Measurements from ENCODE around the gene TRIM41.

Gene TRIM41

DNA sequence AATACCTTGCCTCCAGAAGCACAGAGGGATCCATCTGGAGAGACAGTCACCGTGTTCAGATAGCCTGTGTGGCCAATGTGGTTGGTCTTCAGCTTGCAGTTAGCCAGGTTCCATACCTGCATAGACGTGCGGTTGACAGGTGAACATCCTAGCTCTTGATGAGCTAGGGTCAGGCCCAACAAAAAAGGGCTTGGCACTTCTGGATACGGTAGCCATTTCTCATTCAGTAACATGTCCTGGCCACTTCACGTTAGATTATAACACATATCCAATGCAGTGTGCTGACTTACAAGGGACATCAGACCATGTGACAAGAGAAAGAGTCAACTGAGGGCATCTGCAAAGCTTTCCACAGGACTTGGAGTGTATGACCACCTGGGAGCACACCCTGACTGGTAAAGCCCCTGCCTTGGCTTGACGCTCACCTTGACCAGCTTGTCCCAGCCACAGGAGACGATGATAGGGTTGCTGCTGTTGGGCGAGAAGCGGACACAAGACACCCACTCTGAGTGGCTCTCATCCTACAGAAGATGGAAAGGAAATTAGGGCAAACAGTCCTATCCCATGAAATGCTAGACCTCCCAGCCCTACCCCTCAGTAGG, 16.1 kb downstream of the TRIM41 start:
- no peaks in the 10 kb centered on the region for H3K9me3 Mint-ChIP-seq
- peaks cover 75% of the 10 kb centered on the region for H3K36me3 Mint-ChIP-seq (ENCODE audit: low read depth)
- peak overlapping the region; percentile 53 for H3K4me3 Mint-ChIP-seq
- peaks cover 41% of the 10 kb centered on the region for H3K4me1 Mint-ChIP-seq (ENCODE audit: low read depth)
- peak overlapping the region; percentile 69 for H3K27ac Mint-ChIP-seq
- H3K27me3 Mint-ChIP-seq (ENCODE audit: low read depth), result no peaks in the 10 kb centered on the region

DNA sequence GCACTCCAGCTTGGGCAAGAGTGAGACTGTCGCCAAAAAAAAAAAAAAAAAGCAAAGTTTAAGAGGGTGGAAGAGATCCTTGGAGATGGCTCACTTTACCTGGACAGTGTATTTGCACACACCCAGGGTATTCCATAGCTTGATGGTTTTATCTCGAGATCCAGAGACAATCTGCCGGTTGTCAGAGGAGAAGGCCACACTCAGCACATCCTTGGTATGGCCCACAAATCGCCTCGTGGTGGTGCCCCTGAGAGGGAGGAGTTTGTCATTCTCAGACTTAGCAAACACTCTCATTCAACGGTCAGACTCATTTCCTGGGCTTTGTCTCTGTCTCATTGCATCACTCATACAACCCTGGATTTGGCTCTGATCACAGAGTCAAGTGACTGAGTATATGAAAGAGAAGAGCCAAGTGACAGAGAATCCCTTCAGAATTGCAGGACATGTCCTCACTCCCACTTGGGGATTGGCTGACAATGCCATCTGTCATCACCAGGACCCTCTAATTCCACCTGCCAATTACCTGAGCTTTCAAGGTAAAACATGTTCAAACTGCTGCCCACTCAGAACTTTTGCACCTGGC, 18.4 kb downstream of the TRIM41 start:
- H3K36me3 Mint-ChIP-seq (ENCODE audit: low read depth), result peaks cover 63% of the 10 kb centered on the region
- H3K9me3 Mint-ChIP-seq, result no peaks in the 10 kb centered on the region
- peak overlapping the region; percentile 96 for H3K4me3 Mint-ChIP-seq
- peaks cover 55% of the 10 kb centered on the region for H3K4me1 Mint-ChIP-seq (ENCODE audit: low read depth)
- H3K27me3 Mint-ChIP-seq (ENCODE audit: low read depth), result no peaks in the 10 kb centered on the region
- H3K27ac Mint-ChIP-seq, result peak overlapping the region; percentile 98

DNA sequence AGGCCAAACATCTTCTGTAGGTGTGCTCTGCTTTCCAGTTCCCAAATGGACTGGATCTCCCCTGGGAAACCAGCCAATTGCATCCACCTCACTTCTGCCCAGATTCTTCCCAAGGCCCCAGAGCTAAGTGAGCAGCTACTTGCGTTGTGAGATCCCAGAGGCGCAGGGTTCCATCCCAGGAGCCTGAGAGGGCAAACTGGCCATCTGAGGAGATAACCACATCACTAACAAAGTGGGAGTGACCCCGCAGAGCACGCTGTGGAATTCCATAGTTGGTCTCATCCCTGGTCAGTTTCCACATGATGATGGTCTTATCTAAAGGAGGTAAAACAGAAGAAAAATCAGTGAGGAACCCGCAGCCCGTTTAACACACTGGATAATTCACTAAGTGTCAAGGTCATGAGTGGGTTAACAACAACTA, 19.0 kb downstream of the TRIM41 start:
- Mint-ChIP-seq H3K36me3 (ENCODE audit: low read depth) (peaks cover 57% of the 10 kb centered on the region), H3K27ac (peak overlapping the region; percentile 98), H3K4me1 (ENCODE audit: low read depth) (peaks cover 54% of the 10 kb centered on the region), H3K9me3 (no peaks in the 10 kb centered on the region), H3K4me3 (peak overlapping the region; percentile 96), H3K27me3 (ENCODE audit: low read depth) (no peaks in the 10 kb centered on the region)

DNA sequence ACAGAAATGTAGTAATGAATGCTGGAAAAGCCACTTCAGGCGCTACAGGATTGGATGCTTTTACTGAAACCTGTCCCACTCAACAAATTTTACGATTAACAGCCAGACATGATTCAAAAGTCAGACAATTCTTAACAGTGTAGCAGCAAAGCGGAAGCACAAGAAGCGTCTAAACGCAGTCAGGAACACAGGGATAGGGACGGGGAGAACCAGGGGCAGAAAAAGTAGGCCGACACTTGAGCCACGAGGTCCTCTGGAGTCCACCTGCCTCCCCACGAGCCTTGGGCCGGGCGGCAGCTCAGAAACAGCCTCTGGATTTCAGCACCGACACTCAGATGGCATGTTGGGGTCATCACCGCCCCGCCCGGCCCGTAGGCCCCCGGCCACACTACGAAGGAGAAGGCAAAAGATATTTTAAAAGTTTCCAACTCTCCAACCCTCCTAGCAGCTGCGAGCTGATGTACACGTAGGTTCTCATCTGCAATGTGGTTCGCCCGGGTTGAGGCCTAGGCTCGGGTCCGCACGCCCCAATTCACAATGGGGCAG, 20.0 kb downstream of the TRIM41 start:
- Mint-ChIP-seq H3K27me3 (ENCODE audit: low read depth) (no peaks in the 10 kb centered on the region), H3K36me3 (ENCODE audit: low read depth) (peaks cover 51% of the 10 kb centered on the region), H3K4me3 (peak overlapping the region; percentile 96), H3K9me3 (no peaks in the 10 kb centered on the region), H3K4me1 (ENCODE audit: low read depth) (peaks cover 54% of the 10 kb centered on the region), H3K27ac (peak overlapping the region; percentile 98)

DNA sequence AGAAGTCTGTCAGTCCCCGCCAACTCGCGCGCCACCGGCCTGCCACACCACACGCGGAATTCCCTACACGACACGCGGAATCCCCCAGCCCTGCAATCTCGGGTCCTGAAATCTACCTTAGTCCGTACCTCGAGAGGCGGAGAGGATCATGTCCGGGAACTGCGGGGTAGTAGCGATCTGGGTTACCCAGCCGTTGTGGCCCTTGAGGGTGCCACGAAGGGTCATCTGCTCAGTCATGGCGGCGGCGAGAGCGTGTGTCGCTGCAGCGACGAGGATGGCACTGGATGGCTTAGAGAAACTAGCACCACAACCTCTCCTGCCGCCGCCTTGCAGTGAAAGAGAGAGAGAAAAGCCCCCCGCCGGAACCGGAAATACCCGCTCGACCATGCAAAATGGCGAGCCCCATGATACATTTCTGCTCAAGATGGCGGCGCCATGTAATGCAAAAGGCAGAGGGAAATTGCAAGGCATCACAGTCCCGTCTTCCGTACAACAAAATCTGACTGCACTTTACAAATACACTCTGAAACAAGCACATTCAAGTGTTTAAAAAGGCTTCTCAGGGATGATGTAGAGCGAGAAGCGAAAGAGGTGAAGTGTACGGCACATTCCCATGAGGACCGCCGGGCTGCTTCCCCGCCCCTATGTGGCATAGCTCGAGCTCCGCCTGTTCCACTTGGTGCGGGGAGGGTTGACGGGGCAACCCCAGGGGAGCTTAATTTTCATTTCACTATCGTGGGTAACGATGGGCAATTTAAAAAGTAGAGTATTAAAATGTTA, 20.7 kb downstream of the TRIM41 start, which contains the start of gene RACK1:
RACK1 (minus strand) TSS at position 343 of the 780 bp plus-strand sequence; CDS start at position 237, 106 bp downstream.
- H3K36me3 Mint-ChIP-seq (ENCODE audit: low read depth), result peaks cover 48% of the 10 kb centered on the region
- H3K27ac Mint-ChIP-seq, result peak within 1 kb of the TSS; percentile 98
- H3K4me1 Mint-ChIP-seq (ENCODE audit: low read depth), result peaks cover 52% of the 10 kb centered on the region
- peak within 1 kb of the TSS; percentile 96 for H3K4me3 Mint-ChIP-seq
- H3K9me3 Mint-ChIP-seq, result no peaks in the 10 kb centered on the region
- H3K27me3 Mint-ChIP-seq (ENCODE audit: low read depth), result no peaks in the 10 kb centered on the region

DNA sequence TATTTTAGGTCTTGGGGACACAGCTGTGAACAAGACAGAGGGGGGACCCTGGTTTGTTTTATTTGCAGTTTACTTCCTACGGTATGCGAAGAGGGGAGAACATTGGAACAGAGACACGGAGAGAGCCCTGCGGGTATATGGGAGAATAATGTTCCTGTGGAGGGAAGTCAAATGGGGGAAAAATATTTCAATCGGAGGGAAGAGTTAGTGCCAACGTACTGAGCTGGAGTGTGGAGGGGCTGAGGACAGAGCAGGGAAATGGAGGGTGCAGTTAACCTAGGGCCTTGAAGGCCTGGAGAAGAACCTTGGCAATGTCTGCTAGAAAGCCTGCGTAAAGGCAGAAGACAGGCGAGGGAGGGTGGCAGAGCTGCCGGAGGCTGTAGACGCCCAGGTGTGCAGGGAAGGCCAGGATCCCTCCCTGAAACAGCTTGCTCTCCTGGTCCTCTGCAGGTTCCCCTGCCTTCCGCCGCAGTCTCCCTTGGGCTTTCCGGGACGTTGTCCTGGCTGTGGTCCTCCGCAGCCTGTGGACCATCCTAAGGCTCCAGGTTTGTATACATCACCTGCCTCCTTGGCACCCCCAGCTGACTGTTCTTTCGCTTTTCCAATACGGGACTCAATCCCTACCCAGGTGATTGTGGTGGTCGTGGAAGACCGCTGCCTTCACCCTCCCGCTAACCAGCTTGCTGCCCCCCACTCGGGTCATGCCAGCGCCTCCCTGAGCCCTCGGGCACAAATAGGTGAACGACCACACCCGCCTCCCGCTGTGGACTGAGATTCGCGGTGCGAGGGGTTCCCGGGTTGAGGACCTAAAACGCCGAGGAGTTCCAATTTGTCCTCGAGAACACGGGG, 22.6 kb downstream of the TRIM41 start:
- peaks cover 38% of the 10 kb centered on the region for H3K36me3 Mint-ChIP-seq (ENCODE audit: low read depth)
- no peaks in the 10 kb centered on the region for H3K27me3 Mint-ChIP-seq (ENCODE audit: low read depth)
- H3K9me3 Mint-ChIP-seq, result no peaks in the 10 kb centered on the region
- H3K4me3 Mint-ChIP-seq, result peak overlapping the region; percentile 85
- peak overlapping the region; percentile 98 for H3K27ac Mint-ChIP-seq
- H3K4me1 Mint-ChIP-seq (ENCODE audit: low read depth), result peaks cover 60% of the 10 kb centered on the region

DNA sequence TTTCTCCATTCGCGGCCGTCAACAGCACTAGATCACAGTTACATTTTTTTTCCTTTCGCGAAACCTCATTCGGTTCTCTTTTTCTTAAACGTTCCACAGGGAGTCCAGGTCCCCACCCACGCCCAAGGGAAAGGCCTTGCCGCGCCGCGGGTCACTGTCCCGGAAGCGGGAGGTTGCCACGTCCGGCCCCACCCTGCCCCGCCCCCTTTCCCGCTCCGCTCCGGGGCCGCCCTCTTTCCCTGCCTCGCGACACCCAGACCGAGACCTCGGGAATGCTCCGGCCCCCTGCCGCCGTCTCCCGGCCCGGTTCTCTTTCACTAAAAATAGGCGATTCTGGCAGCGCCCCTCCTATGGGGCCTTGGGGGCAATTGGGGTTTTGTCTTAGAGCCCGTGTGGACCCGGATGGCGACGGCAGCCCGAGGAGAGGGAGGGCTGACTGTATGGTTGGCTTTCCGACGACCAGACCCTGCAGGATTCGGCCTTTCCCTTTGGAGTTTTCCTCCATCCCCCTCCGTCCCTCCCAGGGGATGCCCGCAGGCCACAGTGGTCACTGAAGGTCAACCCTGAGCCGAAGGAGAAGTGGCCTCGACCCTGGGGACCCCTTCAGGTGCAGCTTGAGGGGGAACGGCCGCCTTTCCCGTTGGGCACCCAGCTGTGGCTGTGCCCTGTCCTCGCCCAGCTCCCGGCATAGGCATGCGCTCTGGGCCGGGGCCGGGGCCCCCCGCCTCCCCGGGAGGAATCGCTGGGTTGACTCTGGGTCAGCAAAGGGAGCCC, 23.4 kb downstream of the TRIM41 start:
- H3K36me3 Mint-ChIP-seq (ENCODE audit: low read depth), result peaks cover 32% of the 10 kb centered on the region
- peak overlapping the region; percentile 98 for H3K27ac Mint-ChIP-seq
- peaks cover 60% of the 10 kb centered on the region for H3K4me1 Mint-ChIP-seq (ENCODE audit: low read depth)

DNA sequence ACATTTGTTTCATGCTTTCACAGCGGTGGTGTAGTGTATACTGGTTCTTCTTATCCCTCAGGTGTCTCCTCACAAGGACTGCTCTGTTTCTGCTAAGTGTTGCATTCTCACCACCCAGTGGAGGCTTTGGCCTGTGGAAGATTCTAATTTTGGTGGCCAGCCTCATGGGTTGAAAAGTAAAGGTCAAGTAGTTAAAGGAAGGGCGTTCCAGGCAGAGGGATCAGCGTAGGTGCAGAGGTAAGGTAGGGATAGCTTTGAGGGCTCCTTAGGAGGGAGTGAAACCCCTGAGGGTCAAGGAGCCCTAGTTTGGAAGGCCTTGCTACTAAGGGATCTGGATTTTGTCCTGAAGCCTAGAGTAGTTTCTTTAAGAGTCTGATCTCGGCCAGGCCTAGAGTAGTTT, 25.2 kb downstream of the TRIM41 start:
- peaks cover 53% of the 10 kb centered on the region for H3K4me1 Mint-ChIP-seq (ENCODE audit: low read depth)
- no peaks in the 10 kb centered on the region for H3K27me3 Mint-ChIP-seq (ENCODE audit: low read depth)
- H3K4me3 Mint-ChIP-seq, result peak overlapping the region; percentile 85
- H3K9me3 Mint-ChIP-seq, result no peaks in the 10 kb centered on the region
- H3K27ac Mint-ChIP-seq, result peak overlapping the region; percentile 86
- H3K36me3 Mint-ChIP-seq (ENCODE audit: low read depth), result peaks cover 20% of the 10 kb centered on the region

More for the DNA sequence above, 23.4 kb downstream of the TRIM41 start:
- peak overlapping the region; percentile 85 for H3K4me3 Mint-ChIP-seq
- no peaks in the 10 kb centered on the region for H3K27me3 Mint-ChIP-seq (ENCODE audit: low read depth)
- no peaks in the 10 kb centered on the region for H3K9me3 Mint-ChIP-seq

DNA sequence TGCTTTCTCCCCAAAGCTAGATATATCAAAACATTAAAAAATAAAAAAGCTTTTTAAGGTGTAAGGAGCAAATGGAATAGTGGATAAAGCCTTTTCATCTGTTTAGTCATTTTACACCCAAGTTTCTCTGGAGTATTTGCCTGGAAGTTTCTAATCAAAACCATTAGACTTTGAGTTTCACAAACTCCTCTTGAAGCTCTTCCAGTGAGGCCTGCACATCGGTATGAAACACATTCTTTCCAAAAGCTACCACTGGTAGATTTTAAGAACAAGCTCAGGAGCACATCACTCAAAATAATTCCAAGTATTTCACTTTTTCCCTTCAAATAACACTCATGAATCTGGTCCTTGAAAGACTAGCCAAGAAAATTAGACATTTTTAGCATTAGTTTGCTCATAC, 32.2 kb downstream of the TRIM41 start:
- H3K27ac Mint-ChIP-seq, result no peak overlapping the region
- no peaks in the 10 kb centered on the region for H3K9me3 Mint-ChIP-seq
- H3K36me3 Mint-ChIP-seq (ENCODE audit: low read depth), result peaks cover 28% of the 10 kb centered on the region
- peaks cover 68% of the 10 kb centered on the region for H3K4me1 Mint-ChIP-seq (ENCODE audit: low read depth)
- no peaks in the 10 kb centered on the region for H3K27me3 Mint-ChIP-seq (ENCODE audit: low read depth)
- H3K4me3 Mint-ChIP-seq, result no peak overlapping the region

DNA sequence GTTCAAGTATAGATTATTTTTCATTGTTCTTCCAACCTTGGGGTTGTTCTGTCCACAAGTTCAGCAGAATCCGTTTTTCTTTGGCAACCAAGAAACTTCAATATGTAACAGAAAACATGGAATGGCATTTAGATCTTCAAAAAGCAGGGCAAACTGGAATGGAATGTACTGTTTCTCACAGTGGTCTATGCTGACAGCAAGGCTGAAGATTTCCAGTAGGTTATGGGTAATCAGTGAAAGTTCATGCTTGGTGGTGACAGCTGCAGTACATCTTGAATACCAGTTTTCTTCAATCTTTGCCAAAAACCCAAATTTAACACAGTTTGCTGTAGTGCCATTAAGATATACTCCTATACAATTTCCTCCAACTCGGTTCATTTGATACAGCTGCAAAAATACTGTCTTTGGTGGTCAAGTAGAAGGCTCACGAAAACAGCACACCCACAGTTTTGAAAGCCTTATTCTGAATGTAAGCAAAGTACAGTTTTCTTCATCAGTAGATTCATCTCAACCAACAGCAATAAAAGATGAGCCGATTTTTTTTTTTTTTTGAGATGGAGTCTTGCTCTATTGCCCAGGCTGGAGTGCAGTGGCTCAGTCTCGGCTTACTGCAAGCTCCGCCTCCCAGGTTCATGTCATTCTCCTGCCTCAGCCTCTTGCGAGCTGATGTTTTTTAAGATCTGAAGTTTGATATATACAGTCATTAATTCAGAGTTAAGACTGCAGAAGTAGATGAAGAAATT, 32.9 kb downstream of the TRIM41 start:
- Mint-ChIP-seq H3K27ac (peak overlapping the region; percentile 68), H3K9me3 (no peaks in the 10 kb centered on the region), H3K27me3 (ENCODE audit: low read depth) (no peaks in the 10 kb centered on the region), H3K4me3 (no peak overlapping the region), H3K4me1 (ENCODE audit: low read depth) (peaks cover 66% of the 10 kb centered on the region), H3K36me3 (ENCODE audit: low read depth) (peaks cover 35% of the 10 kb centered on the region)

DNA sequence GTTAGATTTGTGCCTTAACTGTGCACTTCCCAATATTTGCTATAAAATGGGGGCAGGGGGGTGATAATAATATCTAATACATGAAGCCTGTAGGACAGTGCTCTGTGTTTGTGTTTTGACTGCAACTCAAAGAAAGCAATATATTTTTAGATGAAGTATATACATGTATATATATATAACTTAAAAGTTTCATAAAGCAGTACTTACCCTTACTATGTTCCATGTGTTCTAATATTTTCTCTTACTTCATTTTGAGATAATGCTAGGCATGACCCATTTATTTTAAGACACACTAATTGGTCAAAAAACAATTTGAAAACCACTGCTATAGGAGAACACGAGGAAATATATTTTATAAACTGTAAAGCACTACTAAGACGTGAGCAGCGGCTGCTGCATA, 35.5 kb downstream of the TRIM41 start:
- Mint-ChIP-seq H3K4me1 (ENCODE audit: low read depth) (peaks cover 53% of the 10 kb centered on the region), H3K27me3 (ENCODE audit: low read depth) (no peaks in the 10 kb centered on the region), H3K36me3 (ENCODE audit: low read depth) (peaks cover 30% of the 10 kb centered on the region), H3K27ac (peak overlapping the region; percentile 52), H3K4me3 (peak overlapping the region; percentile 99), H3K9me3 (no peaks in the 10 kb centered on the region)

DNA sequence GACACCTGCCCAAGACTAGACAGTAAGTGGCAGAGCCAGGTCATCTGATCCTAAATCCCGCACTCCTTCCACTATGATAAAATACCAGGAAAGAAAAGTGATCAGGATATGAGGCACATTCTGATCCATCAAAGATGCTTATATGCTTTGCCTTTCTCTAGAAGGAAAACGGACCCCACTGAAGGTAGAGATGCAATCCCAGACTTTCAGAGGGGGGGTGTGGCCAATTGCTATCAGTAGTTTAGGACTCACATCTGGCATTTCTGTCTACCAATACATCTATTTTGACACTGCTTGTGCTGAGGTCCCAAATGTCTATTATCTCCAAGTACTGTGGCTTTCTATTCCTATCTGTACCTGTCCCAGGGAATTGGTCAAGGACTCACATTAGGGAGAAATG, 36.2 kb downstream of the TRIM41 start:
- Mint-ChIP-seq H3K4me3 (peak overlapping the region; percentile 99), H3K9me3 (no peaks in the 10 kb centered on the region), H3K27me3 (ENCODE audit: low read depth) (no peaks in the 10 kb centered on the region), H3K27ac (peak overlapping the region; percentile 55), H3K4me1 (ENCODE audit: low read depth) (peaks cover 50% of the 10 kb centered on the region), H3K36me3 (ENCODE audit: low read depth) (peaks cover 32% of the 10 kb centered on the region)

Measured in T-helper 1 cell treated with Interleukin-12 subunit alpha and Interleukin-12 subunit beta and Interleukin-4 antibody, amounts not matched to agents 30 μg/mL and 1 μg/mL, for 36 hours (primary cell).